Gastroesophageal sphincter (tissue), 4 donors: ENCODE results near the gene RAD51D. TPM values are rescaled to one million over a fixed set of nuclear protein-coding genes. Genes with fewer than 3 reads are reported as not detected.

Experiments used
- ATAC-seq: fragments of 150-250 bp; one replicate; pipeline ENCODE4 v1.9.1; 2016; ENCODE audit warnings: mild to moderate bottlenecking, moderate library complexity
- H3K27ac ChIP-seq, 4 donors: fragments of 200-600 bp; sonication (generic) in 3 of 4; 1 replicate in 3 of 4; 2 replicates in 1 of 4; pipeline ENCODE4 v1.5.1; 2016 to 2019
- H3K27me3 ChIP-seq: fragments of 200-600 bp; sonication (generic); one replicate; pipeline ENCODE4 v1.5.1; 2019
- H3K36me3 ChIP-seq, 2 donors: fragments of 200-600 bp; sonication (generic); one replicate each; pipeline ENCODE4 v1.5.1; 2019; ENCODE audit warnings: control low read depth in 1 of 2
- H3K4me1 ChIP-seq, 3 donors: fragments of 200-600 bp; sonication (generic); 1 replicate in 2 of 3; 2 replicates in 1 of 3; pipeline ENCODE4 v1.5.1; 2016 to 2019; ENCODE audit warnings: control low read depth in 2 of 3
- H3K4me3 ChIP-seq, 2 donors: fragments of 200-600 bp; sonication (generic); one replicate each; pipeline ENCODE4 v1.5.1; 2019; ENCODE audit warnings: mild to moderate bottlenecking in 1 of 2, moderate library complexity in 1 of 2
- H3K9me3 ChIP-seq, 3 donors: fragments of 200-600 bp; sonication (generic); one replicate each; pipeline ENCODE4 v1.5.1; 2017 to 2019; ENCODE audit warnings: control low read depth in 2 of 3
- EP300 ChIP-seq: sonication (generic); formaldehyde crosslinking; IDR thresholded peaks from one replicate; pipeline ENCODE4 v1.6.1; 2017; ENCODE audit warnings: antibody characterized with exemption, mild to moderate bottlenecking
- POLR2A ChIP-seq, 2 donors: fragments of 450-650 bp; IDR thresholded peaks; one replicate each; pipeline ENCODE4 v1.6.1; 2017; ENCODE audit warnings: antibody characterized with exemption in 2 of 2, mild to moderate bottlenecking in 2 of 2, moderate library complexity in 1 of 2
- POLR2AphosphoS5 ChIP-seq: sonication (generic); formaldehyde crosslinking; IDR thresholded peaks from one replicate; pipeline ENCODE4 v1.6.1; 2017; ENCODE audit warnings: antibody characterized with exemption
- WGBS, 2 donors: methylation state at CpG; one replicate each; pipeline ENCODE4 v1.1.5; 2018; ENCODE audit warnings: low coverage in 1 of 2; 5-methylcytosine and 5-hydroxymethylcytosine counted together
- total RNA-seq, 4 donors: library from RNA; depleted of rRNA; stranded (reverse); fragments of >200 nt; gene quantifications; one replicate each; pipeline ENCODE4 v1.1.0, GENCODE V29; 2016
- TF ChIP-seq, protein P1 (sequence below), 4 experiments: fragments of 200-600 bp in 2 of 4; fragments of 450-650 bp in 2 of 4; sonication (generic) in 1 of 4; IDR thresholded peaks; one replicate each; pipeline ENCODE4 v1.5.1; 2017 to 2019; ENCODE audit warnings: antibody characterized with exemption in 4 of 4, mild to moderate bottlenecking in 2 of 4, moderate library complexity in 2 of 4

The RAD51D gene
- total RNA-seq, 4 donors from 2014 or later = 5.1 to 11.1 (median 9.1) TPM

DNA sequence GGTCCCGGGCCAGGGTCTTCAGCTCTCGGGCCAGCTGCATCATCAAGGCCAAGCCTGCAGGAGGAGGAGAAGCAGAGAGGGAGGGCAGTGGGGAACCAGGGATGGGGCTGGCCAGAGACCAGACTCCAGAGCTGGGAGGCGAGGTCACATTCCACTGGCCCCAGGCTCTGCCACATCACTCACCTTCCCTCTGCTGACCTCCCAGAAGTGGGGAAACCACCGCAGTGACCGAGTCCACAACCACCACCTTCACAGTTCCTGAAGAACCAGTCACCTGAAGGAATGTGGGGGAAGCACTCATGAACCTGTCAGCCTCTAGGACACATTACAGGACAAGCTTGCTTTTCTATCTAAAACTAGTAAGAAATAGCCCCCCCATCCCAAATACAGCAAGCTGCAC is 16.4 kb downstream of the RAD51D start:
- H3K36me3 ChIP-seq = peaks cover 0 to 91% of the 10 kb centered on the region in 2 donors
- 81 to 100% methylated on average over 1 to 5 of the region's 5 CpGs for WGBS, 2 donors

GRCh38 chr17:35101725-35102124 is 17.9 kb downstream of the RAD51D start:
- Histone ChIP-seq H3K27ac (no peak overlapping the region), H3K9me3 (peaks cover 0 to 4% (median 0%) of the 10 kb centered on the region in 3 donors), H3K4me1 (no peaks in the 10 kb centered on the region), H3K27me3 (no peaks in the 10 kb centered on the region), H3K4me3 (no peak overlapping the region), H3K36me3 (peaks cover 0 to 91% of the 10 kb centered on the region in 2 donors)
- TF ChIP-seq, protein P1, sequence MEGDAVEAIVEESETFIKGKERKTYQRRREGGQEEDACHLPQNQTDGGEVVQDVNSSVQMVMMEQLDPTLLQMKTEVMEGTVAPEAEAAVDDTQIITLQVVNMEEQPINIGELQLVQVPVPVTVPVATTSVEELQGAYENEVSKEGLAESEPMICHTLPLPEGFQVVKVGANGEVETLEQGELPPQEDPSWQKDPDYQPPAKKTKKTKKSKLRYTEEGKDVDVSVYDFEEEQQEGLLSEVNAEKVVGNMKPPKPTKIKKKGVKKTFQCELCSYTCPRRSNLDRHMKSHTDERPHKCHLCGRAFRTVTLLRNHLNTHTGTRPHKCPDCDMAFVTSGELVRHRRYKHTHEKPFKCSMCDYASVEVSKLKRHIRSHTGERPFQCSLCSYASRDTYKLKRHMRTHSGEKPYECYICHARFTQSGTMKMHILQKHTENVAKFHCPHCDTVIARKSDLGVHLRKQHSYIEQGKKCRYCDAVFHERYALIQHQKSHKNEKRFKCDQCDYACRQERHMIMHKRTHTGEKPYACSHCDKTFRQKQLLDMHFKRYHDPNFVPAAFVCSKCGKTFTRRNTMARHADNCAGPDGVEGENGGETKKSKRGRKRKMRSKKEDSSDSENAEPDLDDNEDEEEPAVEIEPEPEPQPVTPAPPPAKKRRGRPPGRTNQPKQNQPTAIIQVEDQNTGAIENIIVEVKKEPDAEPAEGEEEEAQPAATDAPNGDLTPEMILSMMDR (IDR thresholded peaks at IDR 0.05) = no peak
- TF ChIP-seq POLR2AphosphoS5 = no peak
- no peak for TF ChIP-seq POLR2A (IDR thresholded peaks at IDR 0.05)
- 94 to 100% methylated on average over 2 of the region's 2 CpGs for WGBS, 2 donors
- no peak for ATAC-seq

More for the DNA sequence above, 16.4 kb downstream of the RAD51D start:
- peaks cover 0 to 4% (median 0%) of the 10 kb centered on the region in 3 donors for H3K9me3 ChIP-seq
- no peak overlapping the region for H3K4me3 ChIP-seq
- H3K4me1 ChIP-seq = no peaks in the 10 kb centered on the region
- ATAC-seq = no peak
- no peak overlapping the region for H3K27ac ChIP-seq
- TF ChIP-seq POLR2A (IDR thresholded peaks at IDR 0.05) (no peak), EP300 (no peak), POLR2AphosphoS5 (no peak)
- TF ChIP-seq, protein P1 (IDR thresholded peaks at IDR 0.05) = no peak
- H3K27me3 ChIP-seq = no peaks in the 10 kb centered on the region

DNA sequence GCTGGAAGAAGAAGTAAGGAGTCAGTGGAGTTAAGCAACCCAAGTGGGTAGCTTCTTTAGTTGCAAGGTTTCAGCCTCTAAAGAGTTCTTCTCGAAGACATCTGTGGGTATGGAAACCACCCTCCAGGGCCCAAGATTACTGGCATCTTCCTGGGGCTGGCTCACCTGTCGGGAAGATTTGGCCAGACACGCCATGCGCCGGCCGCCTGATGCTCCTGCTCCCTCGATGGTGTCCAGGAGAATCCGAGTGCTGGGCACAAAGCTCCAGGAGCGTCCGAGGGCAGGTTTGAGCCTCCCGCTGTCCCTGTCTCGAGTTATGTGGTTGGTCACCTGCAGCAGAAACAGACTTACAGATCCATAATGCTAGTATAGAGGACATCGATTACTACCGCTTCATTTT is 18.6 kb downstream of the RAD51D start:
- WGBS, 2 donors = 83 to 90% methylated on average over 1 to 2 of the region's 14 CpGs
- peaks cover 0 to under 1% (median 0%) of the 10 kb centered on the region in 3 donors for H3K9me3 ChIP-seq
- TF ChIP-seq POLR2A (IDR thresholded peaks at IDR 0.05) = no peak
- TF ChIP-seq EP300 = no peak
- TF ChIP-seq POLR2AphosphoS5 = no peak
- TF ChIP-seq, protein P1 (IDR thresholded peaks at IDR 0.05) = no peak
- H3K27me3 ChIP-seq = no peaks in the 10 kb centered on the region
- no peak overlapping the region for H3K27ac ChIP-seq
- no peak overlapping the region for H3K4me3 ChIP-seq
- peaks cover 0 to 84% of the 10 kb centered on the region in 2 donors for H3K36me3 ChIP-seq
- ATAC-seq = no peak
- no peaks in the 10 kb centered on the region for H3K4me1 ChIP-seq

DNA sequence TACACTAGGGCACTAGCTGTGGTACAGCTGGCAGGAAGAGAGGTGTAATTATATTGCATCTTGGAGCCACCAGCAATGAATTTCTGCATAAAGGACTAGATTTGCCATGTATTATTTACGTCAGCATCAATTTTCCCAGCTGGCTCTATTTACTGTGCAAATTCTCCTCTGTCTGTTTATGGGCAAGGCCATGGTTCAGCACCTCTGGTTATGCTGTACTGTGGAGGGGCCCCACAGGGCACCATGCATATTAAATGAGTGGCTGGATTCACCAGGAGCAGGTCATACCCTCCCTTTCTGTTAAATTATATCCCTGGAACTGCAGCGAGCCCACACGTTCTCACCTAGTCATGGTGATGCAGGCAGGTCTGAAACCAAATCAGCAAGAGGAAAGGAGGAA is 19.8 kb downstream of the RAD51D start:
- 69 to 75% methylated on average over 1 to 2 of the region's 3 CpGs for WGBS, 2 donors
- peaks cover 0 to 73% of the 10 kb centered on the region in 2 donors for H3K36me3 ChIP-seq

GRCh38 chr17:35097776-35098175 is 21.9 kb downstream of the RAD51D start:
- peaks cover 0 to 53% of the 10 kb centered on the region in 2 donors for H3K36me3 ChIP-seq
- 56 to 80% methylated on average over 1 to 2 of the region's 2 CpGs for WGBS, 2 donors
- no peak overlapping the region for H3K4me3 ChIP-seq
- no peak overlapping the region for H3K27ac ChIP-seq
- no peak for ATAC-seq
- TF ChIP-seq EP300 (no peak), POLR2A (IDR thresholded peaks at IDR 0.05) (no peak), POLR2AphosphoS5 (no peak)
- TF ChIP-seq, protein P1 (IDR thresholded peaks at IDR 0.05) = no peak
- no peaks in the 10 kb centered on the region for H3K27me3 ChIP-seq
- H3K9me3 ChIP-seq = no peaks in the 10 kb centered on the region
- H3K4me1 ChIP-seq = no peaks in the 10 kb centered on the region

More for the DNA sequence above, 19.8 kb downstream of the RAD51D start:
- H3K4me3 ChIP-seq = no peak overlapping the region
- ATAC-seq = no peak
- TF ChIP-seq POLR2A (IDR thresholded peaks at IDR 0.05) = no peak
- TF ChIP-seq, protein P1 (IDR thresholded peaks at IDR 0.05) = no peak
- TF ChIP-seq EP300 = no peak
- TF ChIP-seq POLR2AphosphoS5 = no peak
- no peaks in the 10 kb centered on the region for H3K9me3 ChIP-seq
- no peaks in the 10 kb centered on the region for H3K4me1 ChIP-seq
- H3K27ac ChIP-seq = no peak overlapping the region
- H3K27me3 ChIP-seq = no peaks in the 10 kb centered on the region
